Colon (tissue), 2 donors: ENCODE results near the gene CPSF3.

ENCODE experiments used
- FAIRE-seq: peaks from 2 replicates; lab custom pipeline; 2012; peaks lifted over from hg19 to GRCh38; lab: Jason Lieb, UNC
- donor health status: control.
- donor health status: control.

CPSF3 gene

GRCh38 chr2:9419541-9419940 lies 3.9 kb upstream of the CPSF3 start:
- FAIRE-seq: no peak

GRCh38 chr2:9420495-9420894 lies 3.0 kb upstream of the CPSF3 start:
- no peak for FAIRE-seq

GRCh38 chr2:9422321-9423099 lies 944 bp upstream of the CPSF3 start:
- FAIRE-seq: no peak

- no peak for FAIRE-seq
These were observed 443 bp downstream of the CPSF3 start for GRCh38 chr2:9423922-9424272.

- FAIRE-seq: no peak
These were observed 1.2 kb downstream of the CPSF3 start for GRCh38 chr2:9424447-9425164.

- FAIRE-seq: no peak
These were observed 5.6 kb downstream of the CPSF3 start for GRCh38 chr2:9428965-9429577.

GRCh38 chr2:9430316-9431293 lies 7.2 kb downstream of the CPSF3 start:
- FAIRE-seq: no peak

- FAIRE-seq: no peak
These were observed 11.0 kb downstream of the CPSF3 start for GRCh38 chr2:9434489-9434888.

- no peak for FAIRE-seq
These were observed 16.1 kb downstream of the CPSF3 start for GRCh38 chr2:9439536-9439935.

- no peak for FAIRE-seq
These were observed 16.7 kb downstream of the CPSF3 start for GRCh38 chr2:9440058-9440727.

GRCh38 chr2:9441556-9441955 lies 18.1 kb downstream of the CPSF3 start:
- FAIRE-seq: no peak

- FAIRE-seq: no peak
These were observed 20.1 kb downstream of the CPSF3 start for GRCh38 chr2:9443526-9443925.

- no peak for FAIRE-seq
These were observed 21.6 kb downstream of the CPSF3 start for GRCh38 chr2:9445089-9445488.

- FAIRE-seq: no peak
These were observed 27.8 kb downstream of the CPSF3 start for GRCh38 chr2:9451231-9451630.

GRCh38 chr2:9460441-9461017 lies 37.1 kb downstream of the CPSF3 start:
- FAIRE-seq: no peak

- FAIRE-seq: no peak
These were observed 37.6 kb downstream of the CPSF3 start for GRCh38 chr2:9461079-9461478.

GRCh38 chr2:9462313-9462712 lies 38.9 kb downstream of the CPSF3 start:
- no peak for FAIRE-seq

GRCh38 chr2:9462886-9463697 lies 39.6 kb downstream of the CPSF3 start:
- no peak for FAIRE-seq

GRCh38 chr2:9463698-9464034 lies 40.2 kb downstream of the CPSF3 start:
- no peak for FAIRE-seq

- no peak for FAIRE-seq
These were observed 41.7 kb downstream of the CPSF3 start for GRCh38 chr2:9465170-9465569.
